NB4 (cell line): ENCODE measurements around the gene GRAMD2B.
"Not testable (repeated sequence)": the region's sequence is repeated elsewhere in the genome, so short reads cannot be mapped to it uniquely, and the experiment has no call there.

ENCODE experiments used
- MYC ChIP-seq: IDR thresholded peaks from 2 replicates; pipeline ENCODE4 v1.6.1; 2011; ENCODE audit warnings: low read depth, low read length
- POLR2A ChIP-seq: IDR thresholded peaks from 2 replicates; pipeline ENCODE4 v1.6.1; 2011; ENCODE audit warnings: mild to moderate bottlenecking; ENCODE audit not compliant: insufficient read length; ENCODE audit errors: extremely low read depth
- TF ChIP-seq, protein P1 (sequence below): IDR thresholded peaks from one replicate; pipeline ENCODE4 v1.5.1; 2012; ENCODE audit warnings: low read depth, low read length

DNA sequence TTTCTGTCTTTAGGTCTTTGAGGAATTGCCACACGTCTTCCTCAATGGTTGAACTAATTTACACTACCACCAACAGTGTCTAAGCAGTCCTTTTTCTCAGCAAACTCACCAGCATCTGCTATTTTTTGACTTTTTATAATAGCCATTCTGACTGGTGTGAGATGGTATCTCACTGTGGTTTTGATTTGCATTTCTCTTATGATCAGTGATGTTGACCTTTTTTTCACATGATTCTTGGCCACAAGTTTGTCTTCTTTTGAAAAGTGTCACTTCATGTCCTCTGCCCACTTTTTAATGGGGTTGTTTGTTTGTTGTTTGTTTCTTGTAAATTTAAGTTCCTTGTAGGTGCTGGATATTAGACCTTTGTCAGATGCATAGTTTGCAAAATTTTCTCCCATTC, 26.5 kb upstream of the GRAMD2B start:
- not testable (repeated sequence) for TF ChIP-seq MYC, POLR2A
- TF ChIP-seq, protein P1, sequence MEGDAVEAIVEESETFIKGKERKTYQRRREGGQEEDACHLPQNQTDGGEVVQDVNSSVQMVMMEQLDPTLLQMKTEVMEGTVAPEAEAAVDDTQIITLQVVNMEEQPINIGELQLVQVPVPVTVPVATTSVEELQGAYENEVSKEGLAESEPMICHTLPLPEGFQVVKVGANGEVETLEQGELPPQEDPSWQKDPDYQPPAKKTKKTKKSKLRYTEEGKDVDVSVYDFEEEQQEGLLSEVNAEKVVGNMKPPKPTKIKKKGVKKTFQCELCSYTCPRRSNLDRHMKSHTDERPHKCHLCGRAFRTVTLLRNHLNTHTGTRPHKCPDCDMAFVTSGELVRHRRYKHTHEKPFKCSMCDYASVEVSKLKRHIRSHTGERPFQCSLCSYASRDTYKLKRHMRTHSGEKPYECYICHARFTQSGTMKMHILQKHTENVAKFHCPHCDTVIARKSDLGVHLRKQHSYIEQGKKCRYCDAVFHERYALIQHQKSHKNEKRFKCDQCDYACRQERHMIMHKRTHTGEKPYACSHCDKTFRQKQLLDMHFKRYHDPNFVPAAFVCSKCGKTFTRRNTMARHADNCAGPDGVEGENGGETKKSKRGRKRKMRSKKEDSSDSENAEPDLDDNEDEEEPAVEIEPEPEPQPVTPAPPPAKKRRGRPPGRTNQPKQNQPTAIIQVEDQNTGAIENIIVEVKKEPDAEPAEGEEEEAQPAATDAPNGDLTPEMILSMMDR = not testable (repeated sequence)
